HUES48 (cell line): ENCODE measurements around the gene NME3.

Experiments
- H3K27ac ChIP-seq: one replicate; pipeline ENCODE4 v1.7.0; 2013; ENCODE audit warnings: low read depth, low read length, inconsistent platforms
- H3K27me3 ChIP-seq: 2 replicates; pipeline ENCODE4 v1.6.1; 2013; ENCODE audit warnings: mild to moderate bottlenecking, low read length; ENCODE audit not compliant: control insufficient read depth, insufficient read depth
- H3K36me3 ChIP-seq: 2 replicates; pipeline ENCODE4 v1.6.1; 2013; ENCODE audit warnings: low read length; ENCODE audit not compliant: control insufficient read depth, insufficient read depth
- H3K4me1 ChIP-seq: 2 replicates; pipeline ENCODE4 v1.6.1; 2013; ENCODE audit warnings: mild to moderate bottlenecking, low read length; ENCODE audit not compliant: control insufficient read depth, insufficient read depth
- H3K4me3 ChIP-seq: 2 replicates; pipeline ENCODE4 v1.5.1; 2013; ENCODE audit warnings: mild to moderate bottlenecking, low read depth, low read length
- H3K9ac ChIP-seq: 2 replicates; pipeline ENCODE4 v1.6.1; 2013; ENCODE audit warnings: mild to moderate bottlenecking, low read depth, low read length, moderate library complexity
- H3K9me3 ChIP-seq: 2 replicates; pipeline ENCODE4 v1.6.1; 2013; ENCODE audit warnings: low read length; ENCODE audit not compliant: control insufficient read depth, insufficient read depth

NME3 gene

DNA sequence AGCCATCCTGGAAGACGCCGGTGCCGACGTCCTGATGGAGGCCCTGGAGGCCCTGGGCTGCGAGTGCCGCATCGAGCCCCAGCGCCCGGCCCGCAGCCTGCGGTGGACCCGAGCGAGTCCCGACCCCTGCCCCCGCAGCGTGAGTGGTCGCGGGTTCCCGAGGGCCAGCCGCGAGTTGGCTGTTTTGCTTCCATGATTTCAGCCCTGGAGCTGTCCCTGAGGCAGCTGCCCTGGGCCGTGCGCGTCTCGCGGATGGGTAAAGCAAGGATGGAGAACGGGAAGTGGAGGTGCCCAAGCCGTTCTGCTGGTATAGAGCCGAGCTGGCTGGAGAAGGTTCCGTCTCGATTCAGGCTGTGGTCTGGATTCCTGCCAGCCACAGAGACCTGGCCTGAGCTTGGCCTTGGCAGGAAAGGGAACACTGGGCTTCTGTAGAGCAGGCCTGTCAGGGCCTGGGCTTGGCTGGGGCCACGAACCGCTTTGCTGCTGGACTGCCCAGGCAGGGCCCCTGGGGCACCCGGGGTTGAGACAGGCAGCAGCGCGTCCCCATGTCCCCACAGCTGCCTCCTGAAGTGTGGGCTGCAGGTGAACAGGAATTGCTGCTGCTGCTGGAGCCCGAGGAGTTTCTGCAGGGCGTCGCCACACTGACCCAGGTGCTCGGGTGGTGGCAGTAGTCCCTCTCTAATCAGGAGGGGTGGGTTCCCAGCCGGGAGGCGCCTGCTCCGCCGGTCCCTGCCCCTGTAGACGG lies 2.5 kb upstream of the NME3 start:
- Histone ChIP-seq H3K9ac (peak overlapping the region; percentile 61; the same call in 1 of the 2 replicates), H3K36me3 (peaks cover 30% of the 10 kb centered on the region), H3K27me3 (no peaks in the 10 kb centered on the region), H3K9me3 (no peaks in the 10 kb centered on the region), H3K27ac (peak overlapping the region; percentile 93), H3K4me3 (peak overlapping the region; percentile 98), H3K4me1 (peaks cover 4% of the 10 kb centered on the region; the same call in 1 of the 2 replicates)

DNA sequence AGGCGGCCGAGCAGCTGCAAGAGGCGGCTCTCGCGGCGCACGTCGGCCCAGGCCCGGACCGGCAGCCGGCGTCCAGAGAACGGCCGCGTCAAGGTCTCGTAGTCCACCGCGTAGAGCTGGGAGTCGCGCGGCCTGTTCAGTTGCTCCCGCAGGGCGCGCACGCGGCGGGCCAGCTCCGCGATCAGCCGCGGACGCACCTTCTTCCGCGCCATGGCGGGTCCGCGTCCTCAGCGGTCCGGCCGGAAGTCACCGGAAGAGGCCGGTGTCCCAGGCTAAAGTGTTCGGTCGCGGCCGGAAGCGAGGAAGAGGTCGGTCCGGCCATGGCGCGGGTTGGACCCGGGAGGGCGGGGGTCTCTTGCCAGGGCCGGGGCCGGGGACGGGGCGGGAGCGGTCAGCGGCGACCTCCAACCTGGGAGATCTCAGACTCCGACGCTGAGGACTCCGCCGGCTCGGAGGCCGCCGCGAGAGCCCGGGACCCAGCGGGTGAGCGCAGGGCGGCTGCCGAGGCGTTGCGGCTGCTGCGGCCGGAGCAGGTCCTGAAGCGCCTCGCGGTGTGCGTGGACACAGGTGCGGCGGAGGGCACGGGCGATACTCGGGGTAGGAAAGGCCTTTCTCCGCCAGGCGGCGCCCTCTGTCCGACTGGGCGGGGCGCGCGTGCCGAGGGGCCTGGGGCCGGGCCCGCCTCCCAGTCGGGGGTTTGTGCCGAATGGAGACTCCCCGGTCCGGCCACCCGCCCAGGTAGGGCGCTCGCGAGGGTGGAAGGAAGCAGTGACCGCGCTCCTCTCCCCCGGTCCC lies 1.8 kb upstream of the NME3 start, which contains the start of gene MRPS34:
MRPS34 (minus strand) TSS at position 227 of the 795 bp plus-strand sequence; CDS start at position 212, 15 bp downstream.
- Histone ChIP-seq H3K36me3 (peaks cover 35% of the 10 kb centered on the region), H3K27ac (peak within 1 kb of the TSS; percentile 93), H3K9ac (peak within 1 kb of the TSS; percentile 94), H3K4me3 (peak within 1 kb of the TSS; percentile 98), H3K27me3 (no peaks in the 10 kb centered on the region), H3K4me1 (peaks cover 4% of the 10 kb centered on the region; the same call in 1 of the 2 replicates), H3K9me3 (no peaks in the 10 kb centered on the region)

DNA sequence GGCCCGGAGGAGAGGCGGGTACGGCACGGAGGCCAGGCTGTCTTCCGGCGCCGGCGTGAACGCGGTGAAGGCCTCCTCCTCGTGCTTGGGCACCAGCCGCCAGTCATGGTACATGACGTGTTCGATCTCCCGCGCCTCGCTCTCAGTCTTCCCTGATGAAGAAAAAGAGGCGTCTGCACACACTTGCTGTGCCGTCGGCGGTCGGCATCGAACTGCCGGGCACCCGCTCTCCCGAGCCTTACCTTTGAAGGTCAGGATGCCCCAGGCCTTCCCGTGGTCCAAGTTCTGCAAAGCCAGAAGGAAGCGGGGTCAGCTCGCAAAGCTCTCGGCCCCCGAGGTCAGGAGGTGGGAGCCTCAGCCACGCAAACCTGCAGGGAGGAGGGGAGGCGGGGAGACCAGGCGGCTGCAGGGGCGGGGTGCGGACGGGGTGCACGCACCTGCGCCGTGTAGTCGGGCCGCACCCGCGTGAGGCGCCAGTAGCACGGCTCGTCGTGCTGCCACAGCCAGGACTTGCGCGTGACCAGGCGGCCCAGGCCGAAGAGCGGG lies 1.1 kb upstream of the NME3 start, which contains the start of gene EME2:
EME2 (plus strand) TSS at position 449 of the 546 bp plus-strand sequence. CDS start 418 bp downstream, outside the sequence.
- peak within 1 kb of the TSS; percentile 94 for H3K9ac ChIP-seq
- H3K9me3 ChIP-seq = no peaks in the 10 kb centered on the region
- H3K4me1 ChIP-seq = peaks cover 4% of the 10 kb centered on the region; the same call in 1 of the 2 replicates
- H3K27ac ChIP-seq = peak within 1 kb of the TSS; percentile 93
- H3K36me3 ChIP-seq = peaks cover 38% of the 10 kb centered on the region
- no peaks in the 10 kb centered on the region for H3K27me3 ChIP-seq
- peak within 1 kb of the TSS; percentile 98 for H3K4me3 ChIP-seq

DNA sequence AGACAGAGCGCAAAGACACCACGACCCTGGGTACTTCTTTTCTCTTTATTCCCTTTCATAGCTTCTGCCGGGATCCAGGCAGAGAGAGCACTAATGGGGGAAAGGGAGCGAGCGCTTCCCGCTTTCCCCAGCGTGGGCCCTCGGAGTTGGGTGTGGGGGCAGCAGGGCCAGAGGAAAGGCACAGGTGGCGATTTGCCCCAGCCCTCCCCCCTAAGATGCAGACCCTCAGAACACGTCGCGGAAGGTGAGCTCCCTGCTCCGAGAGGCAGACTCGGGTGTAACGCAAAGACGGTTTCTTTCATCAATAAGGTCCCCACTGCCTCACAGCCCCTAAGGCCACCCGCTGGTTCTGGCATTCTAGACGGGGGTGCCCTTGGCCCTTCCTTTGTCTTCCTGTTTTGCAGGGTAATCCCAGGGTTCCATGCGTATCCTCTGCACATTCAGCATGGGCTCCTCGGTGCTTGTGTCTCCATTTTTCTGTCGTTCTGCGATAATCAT lies 570 bp upstream of the NME3 start:
- Histone ChIP-seq H3K9ac (peak overlapping the region; percentile 94), H3K9me3 (no peaks in the 10 kb centered on the region), H3K4me3 (peak overlapping the region; percentile 98), H3K4me1 (peaks cover 4% of the 10 kb centered on the region; the same call in 1 of the 2 replicates), H3K27me3 (no peaks in the 10 kb centered on the region), H3K27ac (peak overlapping the region; percentile 93), H3K36me3 (peaks cover 38% of the 10 kb centered on the region)

DNA sequence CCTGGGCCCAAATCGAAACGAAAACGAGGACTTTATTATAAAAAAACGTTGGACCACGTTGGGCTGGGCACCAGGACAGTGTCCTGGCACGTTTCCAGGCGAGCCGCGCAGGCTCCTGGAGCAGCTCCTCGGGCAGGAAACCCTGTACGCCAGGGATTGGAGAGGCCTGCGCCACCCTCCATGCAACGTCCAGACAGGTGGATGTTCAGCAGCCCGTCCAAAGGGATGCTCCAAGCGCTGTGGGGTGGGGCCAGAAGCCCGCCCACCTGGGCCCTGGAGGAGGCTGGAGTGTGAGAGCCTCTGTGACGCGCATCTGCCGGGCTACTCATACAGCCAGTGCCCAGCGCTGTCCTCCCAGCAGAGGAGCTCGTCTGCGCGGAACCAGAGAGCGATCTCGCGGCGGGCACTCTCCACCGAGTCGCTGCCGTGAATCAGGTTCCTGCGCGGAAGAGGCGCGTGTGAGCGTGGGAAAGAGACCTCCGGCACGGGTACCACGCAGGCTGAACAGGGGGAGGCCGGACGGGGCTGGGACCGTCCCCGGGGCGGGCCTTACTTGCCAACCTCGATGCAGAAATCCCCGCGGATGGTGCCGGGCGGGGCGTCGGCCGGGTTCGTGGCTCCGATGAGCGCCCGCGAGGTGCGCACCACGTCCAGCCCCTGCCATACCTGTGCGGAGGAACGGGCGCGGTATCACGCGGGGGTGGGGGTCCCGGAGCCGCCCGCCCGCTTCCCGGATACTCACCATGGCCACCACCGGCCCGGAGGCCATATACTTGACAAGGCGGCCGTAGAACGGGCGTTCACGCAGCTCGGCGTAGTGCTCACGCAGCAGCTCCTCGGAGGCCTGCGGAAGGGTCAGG lies 785 bp downstream of the NME3 start:
- H3K27me3 ChIP-seq = no peaks in the 10 kb centered on the region
- peaks cover 29% of the 10 kb centered on the region for H3K36me3 ChIP-seq
- peak overlapping the region; percentile 93 for H3K27ac ChIP-seq
- no peaks in the 10 kb centered on the region for H3K9me3 ChIP-seq
- H3K4me1 ChIP-seq = peaks cover 4% of the 10 kb centered on the region; the same call in 1 of the 2 replicates
- H3K9ac ChIP-seq = peak overlapping the region; percentile 80
- peak overlapping the region; percentile 98 for H3K4me3 ChIP-seq

DNA sequence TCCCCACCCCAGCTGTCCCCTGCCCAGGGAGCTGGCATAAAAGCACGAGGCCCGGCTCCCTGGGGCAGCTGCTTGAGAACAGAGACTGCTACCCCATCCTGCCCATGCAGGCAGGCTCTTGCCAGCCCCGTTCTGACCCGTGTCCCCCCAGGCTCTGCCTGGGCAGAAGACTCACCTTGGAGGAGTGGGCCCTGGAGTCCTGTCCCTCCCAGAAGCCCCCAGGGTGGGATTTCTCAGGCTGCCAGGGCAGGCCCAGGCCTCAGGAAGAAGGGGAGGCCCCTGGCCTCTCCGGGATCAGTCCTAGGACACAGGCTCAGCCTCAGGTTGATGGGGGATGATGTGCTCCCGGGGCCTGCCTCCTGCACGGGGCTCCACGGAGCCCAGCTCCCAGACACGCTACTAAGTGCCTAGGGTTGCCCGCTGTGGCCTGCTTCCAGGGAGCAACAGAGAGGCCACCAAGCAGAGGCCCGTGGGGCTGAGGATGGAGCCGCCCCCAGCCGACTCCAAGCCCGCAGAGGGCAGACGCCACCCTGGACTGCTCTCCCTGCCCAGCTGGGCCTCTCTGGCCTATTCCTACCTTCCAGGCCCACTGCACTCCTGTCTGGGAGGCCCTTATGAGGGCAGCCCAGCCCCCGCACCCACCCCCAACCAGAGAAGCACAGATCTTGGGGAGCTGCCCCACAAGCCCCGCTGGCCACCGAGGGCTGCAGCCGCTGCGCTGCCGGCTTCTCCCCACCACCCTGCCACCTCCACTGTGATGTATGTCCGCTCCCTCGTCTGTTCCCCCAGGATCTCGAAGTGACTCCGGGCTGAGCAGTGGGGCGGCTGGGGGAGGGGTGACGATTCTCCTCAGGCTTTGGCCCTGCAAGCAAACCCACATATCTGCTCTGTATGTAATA lies 1.7 kb downstream of the NME3 start:
- H3K4me3 ChIP-seq = peak overlapping the region; percentile 98
- peaks cover 31% of the 10 kb centered on the region; the same call in 1 of the 2 replicates for H3K36me3 ChIP-seq
- no peak overlapping the region for H3K9ac ChIP-seq
- no peaks in the 10 kb centered on the region for H3K9me3 ChIP-seq
- no peaks in the 10 kb centered on the region for H3K27me3 ChIP-seq
- H3K4me1 ChIP-seq = peaks cover 4% of the 10 kb centered on the region; the same call in 1 of the 2 replicates
- H3K27ac ChIP-seq = peak overlapping the region; percentile 20

DNA sequence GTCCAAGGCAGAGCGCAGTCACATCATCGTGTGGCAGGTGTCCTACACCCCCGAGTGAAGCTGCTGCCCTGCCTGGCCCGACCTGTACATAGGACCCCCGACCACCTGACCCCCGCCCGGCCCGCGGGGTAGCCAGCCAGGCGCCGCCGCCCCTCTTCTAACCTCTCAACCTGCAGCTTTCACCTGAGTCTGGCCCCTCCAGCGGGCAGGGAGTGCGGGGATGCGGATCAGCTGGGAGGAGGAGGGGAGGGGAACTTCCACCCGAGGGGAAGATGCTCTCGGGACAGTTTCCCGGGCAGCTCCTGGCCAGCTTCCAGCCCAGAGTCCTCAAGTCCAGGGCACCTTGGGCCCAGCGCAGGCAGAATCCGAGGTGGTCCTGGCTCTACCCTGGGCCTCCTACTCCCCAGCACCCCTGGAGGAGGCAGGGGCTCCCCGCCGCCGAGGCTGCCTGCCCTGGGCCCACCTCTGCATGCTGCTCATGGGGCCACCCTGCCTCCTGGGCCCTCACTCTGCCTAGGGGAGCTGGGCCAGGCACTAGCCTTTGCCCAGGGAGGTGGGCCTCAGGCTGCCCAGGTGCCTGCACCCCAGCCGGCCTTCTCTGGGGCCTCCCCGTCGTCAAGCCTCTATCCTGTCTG lies 2.5 kb downstream of the NME3 start:
- Histone ChIP-seq H3K27me3 (no peaks in the 10 kb centered on the region), H3K9me3 (no peaks in the 10 kb centered on the region), H3K4me1 (peaks cover 10% of the 10 kb centered on the region; the same call in 1 of the 2 replicates), H3K36me3 (peaks cover 31% of the 10 kb centered on the region; the same call in 1 of the 2 replicates), H3K4me3 (no peak overlapping the region), H3K27ac (no peak overlapping the region), H3K9ac (no peak overlapping the region)

DNA sequence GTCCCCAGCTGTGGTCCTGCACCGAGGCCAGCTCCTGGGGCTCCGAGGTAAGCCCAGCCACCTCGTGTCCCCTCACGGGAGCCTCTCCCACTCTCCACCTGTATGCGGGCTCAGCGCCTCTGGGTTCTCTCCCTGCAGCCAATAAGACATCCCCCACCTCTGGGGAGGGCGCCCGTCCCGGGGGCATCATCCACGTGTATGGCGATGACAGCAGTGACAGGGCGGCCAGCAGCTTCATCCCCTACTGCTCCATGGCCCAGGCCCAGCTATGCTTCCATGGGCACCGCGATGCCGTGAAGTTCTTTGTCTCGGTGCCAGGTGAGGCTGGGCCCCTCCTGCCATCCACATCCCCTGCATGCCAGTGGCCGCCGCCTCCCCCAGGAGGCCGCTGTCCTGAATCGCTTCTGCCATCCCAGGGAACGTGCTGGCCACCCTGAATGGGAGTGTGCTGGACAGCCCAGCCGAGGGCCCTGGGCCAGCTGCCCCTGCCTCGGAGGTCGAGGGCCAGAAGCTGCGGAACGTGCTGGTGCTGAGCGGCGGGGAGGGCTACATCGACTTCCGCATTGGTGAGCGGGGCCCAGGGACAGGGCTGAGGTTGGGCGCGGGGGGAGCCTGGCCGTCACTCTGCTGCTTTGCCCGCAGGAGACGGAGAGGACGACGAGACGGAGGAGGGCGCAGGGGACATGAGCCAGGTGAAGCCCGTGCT lies 3.1 kb downstream of the NME3 start:
- H3K9me3 ChIP-seq = no peaks in the 10 kb centered on the region
- H3K27me3 ChIP-seq = no peaks in the 10 kb centered on the region
- no peak overlapping the region for H3K27ac ChIP-seq
- peaks cover 10% of the 10 kb centered on the region; the same call in 1 of the 2 replicates for H3K4me1 ChIP-seq
- H3K36me3 ChIP-seq = peaks cover 31% of the 10 kb centered on the region; the same call in 1 of the 2 replicates
- H3K4me3 ChIP-seq = no peak overlapping the region
- H3K9ac ChIP-seq = no peak overlapping the region
